IMR-90 (cell line): Measurements from ENCODE around the gene ASCL1. TPM values are rescaled to one million over a fixed set of nuclear protein-coding genes. Genes with fewer than 3 reads are reported as not detected.

Experiments
- ATAC-seq: fragments of 200-7000 bp; cut with Tn5 transposase; 2 replicates; pipeline ENCODE4 v1.9.1; 2020; ENCODE audit warnings: low read depth, mild to moderate bottlenecking, moderate library complexity
- BruUV-seq: library from RNA; stranded (reverse); fragments of 400-500 nt; replicated peaks from 2 replicates; lab custom pipeline; 2021; lab: Mats Ljungman, UMichigan
- CTCF ChIA-PET: fragments of 300-600 bp; formaldehyde crosslinking; extraction: SDS; loops from one replicate; lab custom pipeline; 2021; ENCODE audit warnings: antibody characterized with exemption; lab: Yijun Ruan, JAX
- POLR2A ChIA-PET: fragments of 300-600 bp; sonication (Branson Sonifier 250); formaldehyde crosslinking; loops from one replicate; lab custom pipeline; 2022; ENCODE audit warnings: antibody characterized with exemption; ENCODE audit not compliant: unreplicated experiment; lab: Charles Lee
- DNase-seq: peaks from one replicate; pipeline ENCODE4 v3.0.0; 2013
- H2AFZ ChIP-seq: replicated peaks from 2 replicates; pipeline ENCODE3; 2013; ENCODE audit warnings: low read length, mild to moderate bottlenecking; ENCODE audit not compliant: poor library complexity
- H2AK5ac ChIP-seq: 2 replicates; pipeline ENCODE4 v1.6.1; 2013; ENCODE audit warnings: low read depth, low read length, inconsistent platforms
- H2AK9ac ChIP-seq: replicated peaks from 2 replicates; pipeline ENCODE3; 2013; ENCODE audit warnings: mild to moderate bottlenecking, low read depth, low read length, moderate library complexity; ENCODE audit not compliant: poor library complexity
- H2BK120ac ChIP-seq: 2 replicates; pipeline ENCODE4 v1.6.1; 2013; ENCODE audit warnings: low read depth, low read length, inconsistent platforms
- H2BK15ac ChIP-seq: 3 replicates; pipeline ENCODE4 v1.6.1; 2013; ENCODE audit warnings: low read depth, low read length, inconsistent platforms
- H2BK20ac ChIP-seq: 2 replicates; pipeline ENCODE4 v1.6.1; 2013; ENCODE audit warnings: low read depth, mild to moderate bottlenecking, inconsistent platforms, low read length, moderate library complexity
- H2BK5ac ChIP-seq: 2 replicates; pipeline ENCODE4 v1.6.1; 2013; ENCODE audit warnings: mild to moderate bottlenecking, low read depth, low read length, inconsistent platforms; ENCODE audit not compliant: poor library complexity, severe bottlenecking
- H3K14ac ChIP-seq: replicated peaks from 2 replicates; pipeline ENCODE4 v1.6.1; 2013; ENCODE audit warnings: low read depth, low read length, inconsistent platforms
- H3K18ac ChIP-seq: 2 replicates; pipeline ENCODE4 v1.6.1; 2013; ENCODE audit warnings: low read depth, low read length, control low read depth
- H3K23ac ChIP-seq: 2 replicates; pipeline ENCODE4 v1.6.1; 2013; ENCODE audit warnings: low read depth, low read length, inconsistent platforms
- H3K27ac ChIP-seq: 2 replicates; pipeline ENCODE4 v1.5.1; 2013; ENCODE audit warnings: mild to moderate bottlenecking, control low read depth, low read length; ENCODE audit not compliant: insufficient read depth
- H3K27me3 ChIP-seq: 2 replicates; pipeline ENCODE4 v1.6.1; 2013; ENCODE audit warnings: low read length; ENCODE audit not compliant: control insufficient read depth, insufficient read depth
- H3K36me3 ChIP-seq: 2 replicates; pipeline ENCODE4 v1.6.1; 2013; ENCODE audit warnings: low read length, mixed read lengths; ENCODE audit not compliant: control insufficient read depth, insufficient read depth
- H3K4ac ChIP-seq: 2 replicates; pipeline ENCODE4 v1.6.1; 2013; ENCODE audit warnings: low read depth, low read length, inconsistent platforms
- H3K4me1 ChIP-seq: 2 replicates; pipeline ENCODE4 v1.6.1; 2013; ENCODE audit warnings: low read length, mixed read lengths; ENCODE audit not compliant: control insufficient read depth, insufficient read depth
- H3K4me2 ChIP-seq: 2 replicates; pipeline ENCODE4 v1.6.1; 2013; ENCODE audit warnings: low read depth, mild to moderate bottlenecking, control low read depth, low read length, moderate library complexity
- H3K4me3 ChIP-seq: 2 replicates; pipeline ENCODE4 v1.5.1; 2013; ENCODE audit warnings: low read depth, mild to moderate bottlenecking, control low read depth, low read length, moderate library complexity; ENCODE audit not compliant: insufficient read depth
- H3K56ac ChIP-seq: 2 replicates; pipeline ENCODE4 v1.6.1; 2013; ENCODE audit warnings: low read length, inconsistent platforms; ENCODE audit not compliant: insufficient read depth; ENCODE audit errors: extremely low read depth
- H3K79me1 ChIP-seq, 2 experiments: 2 replicates each; pipeline ENCODE4 v1.6.1; 2013; ENCODE audit warnings: low read length in 2 of 2, inconsistent platforms in 1 of 2, low read depth in 1 of 2
- H3K9ac ChIP-seq: 2 replicates; pipeline ENCODE4 v1.6.1; 2013; ENCODE audit warnings: low read depth, low read length, control low read depth
- H3K9me1 ChIP-seq: 2 replicates; pipeline ENCODE4 v1.6.1; 2013; ENCODE audit warnings: low read length, inconsistent platforms; ENCODE audit not compliant: insufficient read depth
- H3K9me3 ChIP-seq: 2 replicates; pipeline ENCODE4 v1.6.1; 2013; ENCODE audit warnings: low read length; ENCODE audit not compliant: control insufficient read depth, insufficient read depth
- H4K20me1 ChIP-seq: 2 replicates; pipeline ENCODE4 v1.6.1; 2013; ENCODE audit warnings: low read length, inconsistent platforms; ENCODE audit not compliant: insufficient read depth
- H4K5ac ChIP-seq: 2 replicates; pipeline ENCODE4 v1.6.1; 2013; ENCODE audit warnings: mild to moderate bottlenecking, low read depth, low read length, control low read depth
- H4K8ac ChIP-seq, 2 experiments: 2 replicates each; pipeline ENCODE4 v1.6.1; 2013; ENCODE audit warnings: low read depth in 2 of 2, low read length in 2 of 2, control low read depth in 1 of 2, inconsistent platforms in 1 of 2
- H4K91ac ChIP-seq: 2 replicates; pipeline ENCODE4 v1.6.1; 2013; ENCODE audit warnings: low read depth, low read length, inconsistent platforms; ENCODE audit not compliant: insufficient read depth
- BHLHE40 ChIP-seq: fragments of 150-350 bp; IDR thresholded peaks from 2 replicates; pipeline ENCODE4 v1.6.1; 2016; ENCODE audit warnings: mild to moderate bottlenecking, low read depth, low read length
- CEBPB ChIP-seq: IDR thresholded peaks from 2 replicates; pipeline ENCODE4 v1.6.1; 2012; ENCODE audit warnings: low read depth, low read length, improper control_type of control experiment
- CHD1 ChIP-seq: IDR thresholded peaks from 2 replicates; pipeline ENCODE4 v1.6.1; 2012; ENCODE audit warnings: low read depth, low read length, improper control_type of control experiment
- CTCF ChIP-seq: conservative IDR thresholded peaks from 2 replicates; pipeline ENCODE4 v1.5.1; 2012; ENCODE audit warnings: mild to moderate bottlenecking, low read depth, low read length, improper control_type of control experiment
- ELK1 ChIP-seq: fragments of 150-350 bp; IDR thresholded peaks from 2 replicates; pipeline ENCODE4 v1.6.1; 2016; ENCODE audit warnings: low read depth, mild to moderate bottlenecking, low read length, moderate library complexity, borderline replicate concordance
- FOS ChIP-seq: fragments of 150-350 bp; IDR thresholded peaks from 2 replicates; pipeline ENCODE4 v1.6.1; 2016; ENCODE audit warnings: low read depth, low read length
- MAFK ChIP-seq: IDR thresholded peaks from 2 replicates; pipeline ENCODE4 v1.6.1; 2012; ENCODE audit warnings: low read depth, low read length, improper control_type of control experiment
- MAZ ChIP-seq: IDR thresholded peaks from 2 replicates; pipeline ENCODE4 v1.6.1; 2012; ENCODE audit warnings: low read depth, mild to moderate bottlenecking, low read length, improper control_type of control experiment, moderate library complexity, borderline replicate concordance
- MXI1 ChIP-seq: IDR thresholded peaks from 2 replicates; pipeline ENCODE4 v1.6.1; 2012; ENCODE audit warnings: low read depth, mild to moderate bottlenecking, low read length, moderate library complexity, borderline replicate concordance
- NFE2L2 ChIP-seq: fragments of 150-350 bp; IDR thresholded peaks from 2 replicates; pipeline ENCODE4 v1.6.1; 2016; ENCODE audit warnings: low read depth, mild to moderate bottlenecking, low read length
- POLR2A ChIP-seq: IDR thresholded peaks from 2 replicates; pipeline ENCODE4 v1.6.1; 2012; ENCODE audit warnings: mild to moderate bottlenecking, low read depth, low read length
- RAD21 ChIP-seq: IDR thresholded peaks from 2 replicates; pipeline ENCODE4 v1.6.1; 2012; ENCODE audit warnings: low read length, improper control_type of control experiment
- RCOR1 ChIP-seq: IDR thresholded peaks from 2 replicates; pipeline ENCODE4 v1.6.1; 2012; ENCODE audit warnings: mild to moderate bottlenecking, low read length, improper control_type of control experiment; ENCODE audit not compliant: insufficient replicate concordance
- RFX5 ChIP-seq: IDR thresholded peaks from 2 replicates; pipeline ENCODE4 v1.8.0; 2012; ENCODE audit warnings: low read depth, mild to moderate bottlenecking, low read length, moderate library complexity
- USF2 ChIP-seq: fragments of 150-350 bp; IDR thresholded peaks from 2 replicates; pipeline ENCODE4 v1.6.1; 2017; ENCODE audit warnings: mild to moderate bottlenecking, antibody characterized with exemption, low read length, low read depth
- WGBS, 2 experiments: methylation state at CpG; one replicate each; pipeline versions ENCODE4 v1.1.5 to v1.1.7; 2013; ENCODE audit warnings: missing lambda C conversion rate in 2 of 2; ENCODE audit not compliant: insufficient read length in 1 of 2; ENCODE audit errors: extremely low coverage in 2 of 2; 5-methylcytosine and 5-hydroxymethylcytosine counted together
- dilution Hi-C: fragments of 300-500 bp; cut with HindIII; formaldehyde crosslinking; loops from one replicate; pipeline ENCODE4 v1.14.3; 2018; ENCODE audit warnings: low sequenced_read_pairs; ENCODE audit not compliant: unreplicated experiment
- in situ Hi-C: fragments of 300-500 bp; cut with MboI; formaldehyde crosslinking; loops from 3 replicates; pipeline ENCODE4 v1.14.3; 2019; ENCODE audit warnings: low sequenced_read_pairs, inconsistent platforms, mixed read lengths
- intact Hi-C: fragments of 100-400 bp; cut with micrococcal nuclease; formaldehyde crosslinking; loops from 2 replicates; pipeline ENCODE4 v1.10.0; 2022
- polyA plus RNA-seq, 3 experiments: library from polyadenylated mRNA; depleted of rRNA; stranded (reverse); fragments of >200 nt; gene quantifications; 2 replicates each; pipeline ENCODE4 v1.2.3, GENCODE V29; 2012; ENCODE audit warnings: low replicate concordance in 1 of 3
- total RNA-seq: library from RNA; depleted of rRNA; stranded (reverse); fragments of >200 nt; gene quantifications from 2 replicates; pipeline ENCODE4 v1.2.3, GENCODE V29; 2012

ASCL1 gene
- total and polyA plus RNA-seq, 2 of the 4 experiments (the other 2 are of a cell fraction): not detected

GRCh38 chr12:102965281-102966155 is 8.0 kb downstream of the ASCL1 start:
- TF ChIP-seq RFX5 (no peak), ELK1 (no peak), BHLHE40 (no peak), RCOR1 (no peak), MXI1 (no peak), CHD1 (no peak), MAFK (no peak), MAZ (no peak), USF2 (no peak), CTCF (no peak), RAD21 (no peak), CEBPB (no peak), NFE2L2 (no peak), FOS (no peak), POLR2A (no peak)
- H3K9me1 ChIP-seq: no peaks in the 10 kb centered on the region
- no peak overlapping the region for H3K18ac ChIP-seq
- intact Hi-C loops (no loop called here), dilution Hi-C loops (no loop called here), in situ Hi-C loops (no loop called here)
- no TSS peak for BruUV-seq
- no peaks in the 10 kb centered on the region for H3K79me1 ChIP-seq
- ChIA-PET CTCF (no interaction called here), POLR2A (no interaction called here)
- H3K23ac ChIP-seq: no peak overlapping the region
- H4K8ac ChIP-seq: no peak overlapping the region
- H2BK15ac ChIP-seq: no peak overlapping the region
- no peak overlapping the region for H2AFZ ChIP-seq
- ATAC-seq (no peak), DNase-seq (no peak)
- no peak overlapping the region for H3K4ac ChIP-seq
- no peak overlapping the region for H3K56ac ChIP-seq
- no peak overlapping the region for H2AK9ac ChIP-seq
- H3K4me1 ChIP-seq: no peaks in the 10 kb centered on the region
- no peaks in the 10 kb centered on the region for H3K9me3 ChIP-seq
- WGBS, 2 experiments: 2% methylated on average over 15 of the region's 38 CpGs; no CpG with 5 or more reads in 1 of the 2 experiments
- no peak overlapping the region for H4K91ac ChIP-seq
- no peak overlapping the region for H2BK5ac ChIP-seq
- H2BK120ac ChIP-seq: no peak overlapping the region
- H2BK20ac ChIP-seq: no peak overlapping the region
- H3K27me3 ChIP-seq: peaks cover 22% of the 10 kb centered on the region
- no peaks in the 10 kb centered on the region for H3K36me3 ChIP-seq
- no peak overlapping the region for H3K4me3 ChIP-seq
- H3K9ac ChIP-seq: no peak overlapping the region
- H3K14ac ChIP-seq: no peak overlapping the region
- H4K5ac ChIP-seq: no peak overlapping the region
- no peaks in the 10 kb centered on the region for H4K20me1 ChIP-seq
- no peak overlapping the region for H3K27ac ChIP-seq
- H3K4me2 ChIP-seq: no peak overlapping the region
- no peak overlapping the region for H2AK5ac ChIP-seq
